Upper lobe of left lung (tissue), 6 donors: ENCODE results near the gene CXCL1. TPM values are rescaled to one million over a fixed set of nuclear protein-coding genes. Genes with fewer than 3 reads are reported as not detected.

Experiments
- ATAC-seq, 2 donors: fragments of 200-7000 bp; cut with Tn5 transposase; one replicate each; pipeline ENCODE4 v1.9.1; 2022; ENCODE audit warnings: mild to moderate bottlenecking in 2 of 2, moderate library complexity in 2 of 2; ENCODE audit not compliant: low FRiP score in 2 of 2
- DNase-seq, 2 donors: peaks; one replicate each; pipeline ENCODE4 v3.0.0-alpha.2; 2019 to 2020
- H3K27ac ChIP-seq, 4 donors: fragments of 200-600 bp; sonication (generic); one replicate each; pipeline ENCODE4 v1.5.1; 2016 to 2019
- H3K27me3 ChIP-seq, 4 donors: fragments of 200-600 bp; sonication (generic); one replicate each; pipeline ENCODE4 v1.5.1; 2017 to 2019
- H3K36me3 ChIP-seq, 4 donors: fragments of 200-600 bp; sonication (generic); one replicate each; pipeline ENCODE4 v1.5.1; 2016 to 2019
- H3K4me1 ChIP-seq, 4 donors: fragments of 200-600 bp; sonication (generic); one replicate each; pipeline ENCODE4 v1.5.1; 2018 to 2019
- H3K4me3 ChIP-seq, 4 donors: fragments of 200-600 bp; sonication (generic); one replicate each; pipeline ENCODE4 v1.5.1; 2017 to 2019; ENCODE audit warnings: mild to moderate bottlenecking in 2 of 4, moderate library complexity in 1 of 4
- H3K9me3 ChIP-seq, 4 donors: fragments of 200-600 bp; sonication (generic); one replicate each; pipeline ENCODE4 v1.5.1; 2018 to 2019
- EP300 ChIP-seq, 4 donors: sonication (generic); formaldehyde crosslinking; IDR thresholded peaks; one replicate each; pipeline ENCODE4 v1.5.1; 2017; ENCODE audit warnings: antibody characterized with exemption in 4 of 4, control low read depth in 2 of 4
- POLR2A ChIP-seq, 4 donors: fragments of 450-650 bp; IDR thresholded peaks; one replicate each; pipeline ENCODE4 v1.5.1; 2016 to 2017; ENCODE audit warnings: antibody characterized with exemption in 4 of 4, mild to moderate bottlenecking in 2 of 4
- POLR2AphosphoS5 ChIP-seq, 2 donors: sonication (generic); formaldehyde crosslinking; IDR thresholded peaks; one replicate each; pipeline ENCODE4 v1.5.1; 2017; ENCODE audit warnings: antibody characterized with exemption in 2 of 2
- WGBS, 2 donors: methylation state at CpG; one replicate each; pipeline ENCODE4 v1.1.5; 2017 to 2018; 5-methylcytosine and 5-hydroxymethylcytosine counted together
- total RNA-seq, 6 donors: library from RNA; depleted of rRNA in 4 of 6; stranded (reverse); fragments of >200 nt in 4 of 6; gene quantifications; one replicate each; pipeline versions ENCODE4 v1.1.0 to v1.2.1, GENCODE V29; 2016 to 2021
- TF ChIP-seq, protein P1 (sequence below), 6 experiments: fragments of 450-650 bp in 4 of 6; fragments of 200-600 bp in 2 of 6; sonication (generic) in 2 of 6; IDR thresholded peaks; one replicate each; pipeline ENCODE4 v1.5.1; 2016 to 2019; ENCODE audit warnings: antibody characterized with exemption in 6 of 6
- donor health status: DM: no; HTN: no; CAD: no; lungs with moderate emphysema.
- donor health status: DM: no; HTN: yes; CAD: no; lungs with severe emphysema.

The CXCL1 gene
- total RNA-seq, 6 donors from 2014 or later: 4.3 to 40.0 (median 12.1) TPM

DNA sequence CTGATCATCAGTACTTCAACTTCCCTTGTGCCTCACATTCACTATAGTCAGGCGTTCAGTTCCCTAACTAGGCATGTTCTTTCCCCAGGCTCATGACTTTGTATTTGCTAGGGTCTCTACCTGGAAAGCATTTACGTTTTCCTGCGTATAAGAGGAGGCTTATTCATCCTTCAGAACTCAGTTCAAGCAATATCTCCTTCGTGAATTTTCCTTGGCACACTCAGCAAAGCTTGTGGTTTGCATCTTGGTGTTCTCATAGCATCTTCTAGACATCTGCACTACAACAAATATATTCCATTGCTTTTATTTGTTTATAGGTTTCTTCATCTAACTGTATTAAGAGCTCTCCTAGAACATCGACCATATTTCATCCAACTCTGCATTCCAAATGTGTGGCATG, 30.1 kb upstream of the CXCL1 start:
- no peaks in the 10 kb centered on the region for H3K36me3 ChIP-seq
- H3K27me3 ChIP-seq: peaks cover 0 to 1% (median 0%) of the 10 kb centered on the region in 4 donors
- DNase-seq (no peak), ATAC-seq (no peak)
- WGBS, 2 donors: 90 to 94% methylated on average over 5 of the region's 5 CpGs
- TF ChIP-seq EP300 (IDR thresholded peaks at IDR 0.05) (no peak), POLR2AphosphoS5 (IDR thresholded peaks at IDR 0.05) (no peak), POLR2A (IDR thresholded peaks at IDR 0.05) (no peak)
- TF ChIP-seq, protein P1, sequence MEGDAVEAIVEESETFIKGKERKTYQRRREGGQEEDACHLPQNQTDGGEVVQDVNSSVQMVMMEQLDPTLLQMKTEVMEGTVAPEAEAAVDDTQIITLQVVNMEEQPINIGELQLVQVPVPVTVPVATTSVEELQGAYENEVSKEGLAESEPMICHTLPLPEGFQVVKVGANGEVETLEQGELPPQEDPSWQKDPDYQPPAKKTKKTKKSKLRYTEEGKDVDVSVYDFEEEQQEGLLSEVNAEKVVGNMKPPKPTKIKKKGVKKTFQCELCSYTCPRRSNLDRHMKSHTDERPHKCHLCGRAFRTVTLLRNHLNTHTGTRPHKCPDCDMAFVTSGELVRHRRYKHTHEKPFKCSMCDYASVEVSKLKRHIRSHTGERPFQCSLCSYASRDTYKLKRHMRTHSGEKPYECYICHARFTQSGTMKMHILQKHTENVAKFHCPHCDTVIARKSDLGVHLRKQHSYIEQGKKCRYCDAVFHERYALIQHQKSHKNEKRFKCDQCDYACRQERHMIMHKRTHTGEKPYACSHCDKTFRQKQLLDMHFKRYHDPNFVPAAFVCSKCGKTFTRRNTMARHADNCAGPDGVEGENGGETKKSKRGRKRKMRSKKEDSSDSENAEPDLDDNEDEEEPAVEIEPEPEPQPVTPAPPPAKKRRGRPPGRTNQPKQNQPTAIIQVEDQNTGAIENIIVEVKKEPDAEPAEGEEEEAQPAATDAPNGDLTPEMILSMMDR (IDR thresholded peaks at IDR 0.05): no peak
- H3K4me3 ChIP-seq: no peak overlapping the region
- H3K27ac ChIP-seq: no peak overlapping the region
- no peaks in the 10 kb centered on the region for H3K9me3 ChIP-seq
- H3K4me1 ChIP-seq: peaks cover 0 to 10% (median 9%) of the 10 kb centered on the region in 4 donors

DNA sequence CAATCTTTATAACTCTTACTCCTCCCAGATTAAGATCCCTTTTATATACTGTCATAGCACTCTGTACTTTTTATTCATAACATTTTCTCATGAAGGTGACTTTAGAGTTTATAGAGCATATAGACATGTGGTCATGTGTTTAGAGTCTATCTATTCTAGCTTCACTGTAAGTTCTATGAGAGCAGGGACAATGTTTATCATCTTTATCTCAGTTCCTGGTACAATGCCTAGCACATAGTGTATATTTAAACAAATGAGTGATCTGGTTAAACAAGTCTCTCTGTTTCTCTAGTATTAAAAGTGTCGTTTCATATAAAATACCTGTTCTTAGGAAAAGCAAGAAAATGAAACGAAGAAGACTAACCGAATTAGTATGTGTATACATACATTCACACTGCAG, 29.5 kb upstream of the CXCL1 start:
- peaks cover 0 to 10% (median 9%) of the 10 kb centered on the region in 4 donors for H3K4me1 ChIP-seq
- no peak overlapping the region for H3K4me3 ChIP-seq
- TF ChIP-seq, protein P1 (IDR thresholded peaks at IDR 0.05): no peak
- no peak for TF ChIP-seq POLR2AphosphoS5 (IDR thresholded peaks at IDR 0.05)
- TF ChIP-seq POLR2A (IDR thresholded peaks at IDR 0.05): no peak
- TF ChIP-seq EP300 (IDR thresholded peaks at IDR 0.05): no peak
- 77 to 80% methylated on average over 3 of the region's 3 CpGs for WGBS, 2 donors
- no peak overlapping the region for H3K27ac ChIP-seq
- H3K9me3 ChIP-seq: no peaks in the 10 kb centered on the region
- H3K27me3 ChIP-seq: peaks cover 0 to 1% (median 0%) of the 10 kb centered on the region in 4 donors
- DNase-seq (no peak), ATAC-seq (no peak)
- no peaks in the 10 kb centered on the region for H3K36me3 ChIP-seq

DNA sequence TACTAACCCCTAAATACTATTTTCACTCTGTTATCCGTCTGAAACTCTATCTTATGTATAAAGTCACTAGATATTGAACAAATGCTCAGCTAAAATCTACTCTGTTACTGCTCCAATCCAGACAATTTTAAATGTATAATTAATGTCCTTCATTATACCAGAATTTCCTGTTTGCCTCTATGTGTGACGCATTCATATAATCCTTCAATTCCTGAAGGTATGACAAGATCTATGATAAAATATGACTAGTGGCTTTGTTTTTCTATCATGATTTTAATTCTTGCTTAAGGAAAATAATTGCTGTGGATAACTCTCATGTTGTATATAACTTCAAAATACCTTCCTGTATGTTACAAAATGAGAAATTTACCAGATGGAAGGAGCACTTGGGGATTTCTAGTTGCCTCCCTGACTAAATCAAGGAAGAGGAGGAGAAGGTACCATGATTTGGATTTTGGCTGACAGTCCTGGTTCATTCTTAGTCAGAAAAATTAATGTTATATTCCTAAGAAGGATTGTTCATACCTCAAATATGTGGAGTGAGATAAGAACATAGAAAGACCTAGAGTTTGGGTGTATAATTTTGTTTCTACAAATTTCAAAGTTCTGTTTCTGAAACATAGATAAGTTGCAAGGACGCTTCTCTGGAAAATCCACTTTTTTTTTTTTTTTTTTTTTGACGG, 27.8 kb upstream of the CXCL1 start:
- no peak for TF ChIP-seq EP300 (IDR thresholded peaks at IDR 0.05)
- TF ChIP-seq, protein P1 (IDR thresholded peaks at IDR 0.05): no peak
- no peak for TF ChIP-seq POLR2A (IDR thresholded peaks at IDR 0.05)
- no peak for TF ChIP-seq POLR2AphosphoS5 (IDR thresholded peaks at IDR 0.05)
- H3K9me3 ChIP-seq: no peaks in the 10 kb centered on the region
- H3K36me3 ChIP-seq: no peaks in the 10 kb centered on the region
- no peak overlapping the region for H3K4me3 ChIP-seq
- peaks cover 0 to 1% (median 0%) of the 10 kb centered on the region in 4 donors for H3K27me3 ChIP-seq
- H3K27ac ChIP-seq: no peak overlapping the region
- WGBS, 2 donors: 58 to 64% methylated on average over 4 of the region's 4 CpGs
- ATAC-seq (no peak), DNase-seq (no peak)
- H3K4me1 ChIP-seq: peaks cover 0 to 8% (median 7%) of the 10 kb centered on the region in 4 donors

DNA sequence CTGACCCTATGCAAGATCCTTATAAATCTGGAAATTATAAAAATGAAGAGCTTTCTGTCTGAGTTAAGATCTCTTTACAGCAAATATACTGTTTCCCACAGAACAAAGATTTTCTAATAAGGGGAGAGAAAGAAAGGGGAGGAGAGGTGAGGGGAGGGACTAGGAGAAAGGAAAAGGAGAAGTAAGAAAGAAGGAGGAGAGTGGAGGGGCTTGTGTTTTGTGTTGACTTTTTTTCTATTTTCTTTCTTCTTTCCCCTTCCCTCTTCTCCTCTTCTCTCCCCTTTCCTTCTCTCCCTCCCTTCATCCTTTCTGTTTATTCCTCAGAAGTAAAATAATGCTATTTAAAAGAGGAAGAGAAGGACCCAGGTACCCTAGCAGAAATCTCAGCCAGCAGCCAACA, 26.5 kb upstream of the CXCL1 start:
- H3K4me3 ChIP-seq: no peak overlapping the region
- DNase-seq: no peak
- H3K27ac ChIP-seq: no peak overlapping the region
- TF ChIP-seq, protein P1 (IDR thresholded peaks at IDR 0.05): no peak
- no peak for TF ChIP-seq EP300 (IDR thresholded peaks at IDR 0.05)
- TF ChIP-seq POLR2AphosphoS5 (IDR thresholded peaks at IDR 0.05): no peak
- no peak for TF ChIP-seq POLR2A (IDR thresholded peaks at IDR 0.05)
- no peaks in the 10 kb centered on the region for H3K9me3 ChIP-seq
- ATAC-seq: no peak
- H3K4me1 ChIP-seq: no peaks in the 10 kb centered on the region
- no peaks in the 10 kb centered on the region for H3K27me3 ChIP-seq
- no peaks in the 10 kb centered on the region for H3K36me3 ChIP-seq

DNA sequence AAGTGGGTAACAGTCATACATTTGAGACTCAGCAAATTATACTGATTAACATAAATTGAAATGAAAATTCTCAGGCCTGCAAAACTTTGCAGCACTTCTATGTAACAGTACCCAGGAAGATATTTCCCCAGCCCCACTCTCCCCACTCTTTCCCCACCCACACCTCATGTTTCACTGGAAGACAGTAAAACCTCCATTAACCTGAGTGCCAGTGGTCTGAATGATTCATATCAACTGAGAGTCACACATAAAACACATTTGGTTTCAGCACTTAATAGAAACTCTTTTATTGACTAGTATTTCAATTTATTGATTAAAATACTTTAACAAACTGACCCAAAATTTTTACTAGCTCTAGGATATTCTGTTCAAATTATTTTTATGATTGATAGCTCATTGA, 25.8 kb upstream of the CXCL1 start:
- Histone ChIP-seq H3K27ac (no peak overlapping the region), H3K9me3 (no peaks in the 10 kb centered on the region), H3K4me3 (no peak overlapping the region), H3K36me3 (no peaks in the 10 kb centered on the region), H3K4me1 (no peaks in the 10 kb centered on the region), H3K27me3 (no peaks in the 10 kb centered on the region)
- TF ChIP-seq POLR2A (IDR thresholded peaks at IDR 0.05) (no peak), EP300 (IDR thresholded peaks at IDR 0.05) (no peak), POLR2AphosphoS5 (IDR thresholded peaks at IDR 0.05) (no peak)
- TF ChIP-seq, protein P1 (IDR thresholded peaks at IDR 0.05): no peak
- DNase-seq: no peak
- ATAC-seq: no peak
